ENCODE measurements around the gene BHLHE41.

BHLHE41 gene

DNA sequence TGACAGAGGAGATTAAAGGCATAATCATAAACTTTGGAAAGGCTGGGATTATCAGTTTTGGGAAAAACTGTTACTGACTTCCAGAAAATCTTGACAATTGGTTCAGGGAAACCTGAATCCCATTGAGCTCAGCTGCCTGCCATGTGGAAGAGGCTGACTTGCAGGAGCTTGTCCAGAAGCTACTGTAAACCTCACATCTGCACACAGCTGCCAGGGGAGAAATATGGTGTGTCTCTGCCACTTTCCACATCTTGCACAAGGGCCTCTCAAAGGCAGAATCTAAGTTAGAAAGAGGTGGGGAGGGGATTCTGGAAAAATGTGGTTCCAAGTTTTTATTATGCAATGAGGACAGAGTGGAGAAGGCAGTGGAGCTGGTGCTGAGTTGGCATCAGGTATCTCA lies 8.7 kb upstream of the BHLHE41 start:
- no peak for DNase-seq

DNA sequence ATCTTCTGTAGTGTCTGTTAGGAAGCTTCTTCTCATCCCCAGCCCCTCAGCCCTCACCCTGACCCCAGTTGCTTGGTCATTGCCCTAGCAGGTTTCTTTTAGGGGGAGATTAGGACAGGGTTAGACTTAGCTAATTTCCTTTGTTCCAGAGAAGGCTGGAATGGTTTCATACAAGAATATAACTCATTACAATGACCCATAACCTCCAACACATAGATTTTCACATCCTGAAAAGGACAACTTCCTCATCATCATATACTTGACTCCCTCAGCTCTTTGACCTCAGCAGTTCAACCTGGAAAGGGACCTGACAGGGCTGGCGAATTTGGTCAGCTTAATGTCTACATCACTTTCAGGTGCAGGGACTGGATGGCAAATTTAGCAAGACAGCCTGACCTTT lies 8.0 kb upstream of the BHLHE41 start:
- no peak for DNase-seq

DNA sequence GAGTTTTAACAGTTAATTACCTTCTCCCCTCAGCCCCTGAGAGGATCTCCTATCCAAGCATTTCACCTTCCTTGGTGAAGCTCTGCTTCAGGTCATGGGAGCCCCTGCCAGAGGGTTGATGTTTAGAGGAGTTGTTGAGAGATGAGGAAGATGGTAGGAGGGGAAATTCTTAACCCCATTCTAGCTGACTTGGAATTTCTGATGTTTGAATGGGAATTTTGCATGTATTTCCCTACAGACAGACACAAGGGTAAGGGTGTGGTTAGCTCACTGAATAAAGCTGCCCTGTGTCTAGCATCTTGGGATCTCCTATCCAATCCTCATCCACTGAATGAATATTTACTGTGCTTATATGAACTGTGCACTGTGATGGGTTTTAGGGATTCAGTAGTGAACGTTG lies 7.1 kb upstream of the BHLHE41 start:
- no peak for DNase-seq

- DNase-seq = no peak
Observed at GRCh38 chr12:26130728-26131127, 5.9 kb upstream of the BHLHE41 start.

- no peak for DNase-seq
Observed at GRCh38 chr12:26128168-26128567, 3.3 kb upstream of the BHLHE41 start.

DNA sequence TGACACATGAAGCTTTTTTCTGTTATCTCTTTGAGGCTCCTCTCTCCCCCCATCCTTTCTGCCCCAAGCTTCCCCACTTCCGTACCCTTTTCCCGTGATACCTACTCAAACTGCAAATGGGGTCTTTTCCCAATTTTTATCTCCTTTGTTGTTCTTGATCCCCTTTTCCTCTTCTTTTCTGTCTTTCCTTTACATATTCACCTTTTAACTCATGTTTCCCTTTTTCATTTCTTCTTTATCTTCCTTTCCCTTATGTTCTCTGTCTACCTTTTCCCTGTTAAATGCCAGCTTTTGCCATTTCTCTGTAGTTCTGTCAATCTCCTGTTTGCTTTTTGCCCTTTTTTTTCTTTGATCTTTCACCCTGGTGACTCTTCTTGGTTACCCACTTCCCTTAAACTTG lies 2.6 kb upstream of the BHLHE41 start:
- no peak for DNase-seq

GRCh38 chr12:26126340-26127284 lies 1.8 kb upstream of the BHLHE41 start:
- DNase-seq = peak; percentile 43 to 65

- peak; percentile 48 to 72 for DNase-seq
Observed at GRCh38 chr12:26125400-26126339, 833 bp upstream of the BHLHE41 start.

GRCh38 chr12:26123482-26123980 lies 1.3 kb downstream of the BHLHE41 start:
- no peak for DNase-seq

DNA sequence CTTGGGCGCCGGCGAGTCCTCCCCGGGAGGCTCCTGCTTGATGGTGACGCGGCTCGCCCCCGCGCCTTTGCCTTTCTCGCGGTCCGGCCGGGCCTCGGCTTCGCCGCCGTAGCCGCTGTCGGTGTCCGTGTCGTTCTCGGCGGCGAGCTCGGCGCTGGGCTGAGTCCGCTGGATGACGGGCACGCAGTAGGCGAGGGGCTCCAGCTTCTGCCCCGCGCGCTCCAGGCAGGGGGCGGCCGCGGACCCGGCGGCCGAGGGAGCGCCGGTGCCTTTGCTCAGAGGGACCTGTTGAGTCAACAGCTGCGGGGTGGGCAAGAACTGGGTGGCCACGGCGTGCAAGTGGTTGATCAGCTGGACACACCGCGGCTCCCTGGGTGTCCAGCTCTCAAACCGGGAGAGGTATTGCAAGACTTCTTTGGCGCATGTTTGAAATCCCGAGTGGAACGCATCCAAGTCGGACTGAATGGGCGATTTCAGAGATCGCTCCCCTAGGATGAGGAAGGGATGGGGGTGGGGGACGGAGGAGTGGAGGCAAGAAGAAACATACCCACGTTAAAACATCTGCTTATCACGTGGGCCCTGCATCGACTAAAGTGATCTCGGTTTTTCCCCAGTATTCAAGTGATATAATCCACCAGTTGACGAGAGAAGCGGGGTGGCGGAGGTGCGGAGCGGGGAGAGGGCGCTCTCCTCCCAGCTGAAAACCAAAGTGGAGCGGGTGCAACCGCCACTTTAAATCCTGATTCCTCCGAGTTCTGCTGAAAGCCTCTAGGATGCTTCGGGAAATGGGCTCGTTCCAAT lies 2.0 kb downstream of the BHLHE41 start:
- DNase-seq = peak in 1 of 2 experiments; percentile 37

GRCh38 chr12:26122061-26122680 lies 2.7 kb downstream of the BHLHE41 start:
- peak; percentile 11 to 37 for DNase-seq

DNA sequence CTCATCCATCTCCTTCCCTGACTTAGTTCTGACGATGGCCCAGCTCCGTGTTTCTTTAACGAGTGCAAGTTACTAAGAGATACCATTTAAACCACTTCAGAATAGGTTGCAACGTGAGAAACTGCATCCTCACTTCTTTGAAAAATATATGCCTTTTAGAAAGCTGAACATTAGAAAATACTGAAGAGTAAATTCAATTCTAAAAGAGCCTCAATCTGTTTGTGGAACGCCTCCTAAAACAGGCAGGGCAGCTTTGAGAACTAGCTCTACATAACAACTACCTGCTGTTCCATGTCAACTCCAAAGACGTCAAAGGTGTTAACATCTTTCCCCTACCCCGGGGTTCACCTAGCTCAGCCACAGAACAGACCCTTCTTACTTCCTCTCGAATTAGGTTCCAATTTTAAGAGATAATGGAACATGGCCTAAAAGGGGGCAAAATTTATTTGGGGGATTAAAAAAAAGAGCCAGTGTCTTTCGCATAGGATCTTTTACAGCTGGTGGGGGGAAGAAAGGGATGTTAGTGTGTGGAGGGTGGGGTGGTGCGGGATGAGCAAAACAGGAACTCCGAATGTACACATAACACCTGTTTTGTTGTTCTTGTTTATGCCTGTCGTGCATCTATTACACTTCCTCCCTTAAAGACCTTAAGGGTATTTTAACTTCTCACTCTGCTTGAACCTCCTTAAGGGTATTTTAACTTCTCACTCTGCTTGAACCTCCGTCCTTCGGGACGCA lies 3.3 kb downstream of the BHLHE41 start:
- no peak for DNase-seq

DNA sequence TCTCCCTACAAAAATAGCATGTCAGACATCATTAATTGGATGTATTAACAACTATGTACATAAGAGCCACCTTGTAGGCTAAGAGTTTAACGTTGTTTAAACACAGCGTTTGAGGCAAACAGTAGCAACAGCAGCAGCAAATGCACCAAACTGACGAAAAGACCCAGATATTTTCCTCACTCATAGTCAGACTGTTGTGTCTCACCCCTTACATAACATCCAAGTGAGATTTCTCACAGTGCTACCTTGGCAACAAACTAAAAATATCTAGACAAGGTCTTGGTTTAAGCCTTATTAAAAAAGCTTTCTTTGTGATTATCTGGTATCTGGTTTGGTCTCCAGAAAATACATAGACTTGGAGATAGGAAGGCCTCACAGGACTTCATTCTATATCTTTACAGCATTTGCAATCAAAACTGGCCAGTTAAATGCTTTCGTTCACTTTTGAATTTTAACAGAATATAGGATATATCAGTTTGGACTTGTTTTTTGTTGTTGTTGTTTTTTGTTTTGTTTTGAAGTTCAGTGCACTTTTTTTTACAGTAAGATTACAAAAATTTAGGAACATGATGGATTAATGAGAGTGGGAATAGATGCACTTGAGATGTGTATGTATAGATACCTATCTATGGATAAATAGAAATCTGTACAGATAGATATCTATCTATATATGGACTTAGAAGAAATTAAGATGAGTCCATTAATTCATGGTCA lies 4.1 kb downstream of the BHLHE41 start:
- no peak for DNase-seq

DNA sequence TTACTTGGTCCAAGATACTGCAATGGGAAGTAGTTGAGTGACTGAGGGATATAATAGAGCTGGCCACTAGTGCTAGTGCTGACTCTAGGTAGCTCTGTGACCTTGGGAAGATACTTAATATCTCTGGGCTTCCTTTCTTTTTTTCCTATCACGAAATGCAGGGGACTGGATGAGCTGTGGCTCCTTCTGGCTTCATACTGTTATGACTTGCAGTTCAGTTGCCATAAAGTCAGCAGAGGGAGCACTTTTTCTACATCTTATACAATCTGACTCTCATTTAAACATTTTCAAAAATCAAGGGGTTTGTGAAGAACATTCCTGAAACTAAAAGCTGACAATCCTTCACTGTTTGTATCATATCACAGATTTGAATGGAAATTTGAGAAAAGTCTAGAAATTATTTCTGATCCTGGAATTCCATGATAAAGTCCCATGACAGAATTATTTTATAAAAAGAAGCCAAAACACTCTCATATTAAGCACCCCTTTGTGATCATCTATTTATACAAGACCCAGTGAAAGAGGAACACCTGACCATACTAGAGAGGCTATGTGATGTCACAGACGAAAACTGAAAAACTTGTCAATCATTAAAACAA lies 5.3 kb downstream of the BHLHE41 start:
- DNase-seq = peak; percentile 8 to 35

- DNase-seq = no peak
Observed at GRCh38 chr12:26118308-26118707, 6.5 kb downstream of the BHLHE41 start.

DNA sequence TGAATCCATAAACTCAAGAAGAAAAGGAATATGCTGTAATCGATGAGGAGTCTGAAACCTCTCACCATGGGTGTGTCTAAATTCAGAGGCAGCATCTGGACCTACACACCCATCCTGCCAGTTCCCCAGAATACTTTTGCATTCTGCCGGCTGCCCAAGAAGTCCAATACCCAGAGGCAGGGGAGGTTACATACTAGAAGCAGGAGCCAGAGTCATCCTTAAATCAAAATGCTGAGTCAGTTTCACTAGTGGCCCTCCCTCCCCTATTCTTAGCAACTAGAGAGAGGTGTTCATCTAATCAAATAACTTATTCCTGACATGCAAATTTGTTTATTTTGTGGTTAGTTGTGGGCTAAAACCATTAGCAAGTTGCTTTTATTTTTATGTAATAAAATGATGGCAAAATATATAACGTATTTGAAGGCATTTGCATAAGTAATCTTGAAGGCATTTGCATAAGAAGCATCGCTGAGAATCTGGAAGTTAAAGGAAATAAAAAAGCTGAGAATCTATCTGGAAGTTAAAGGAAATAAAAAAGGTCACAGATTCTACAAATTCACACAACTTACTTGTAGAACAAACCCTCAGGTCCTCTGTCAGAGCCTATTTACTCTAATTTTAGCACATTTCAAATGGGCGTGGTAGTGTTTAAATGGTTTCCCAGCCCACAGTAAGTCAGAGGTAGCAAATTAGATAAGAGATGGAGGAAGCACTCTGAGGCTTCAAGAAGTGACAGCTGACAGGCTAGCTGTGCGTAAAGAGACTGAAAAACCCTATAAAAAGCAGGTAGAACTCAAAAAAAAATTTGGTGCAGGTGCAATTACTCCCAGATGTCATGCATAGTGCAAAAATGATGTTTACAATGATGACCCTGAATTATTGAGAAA lies 7.8 kb downstream of the BHLHE41 start:
- no peak for DNase-seq

- DNase-seq = no peak
Observed at GRCh38 chr12:26114720-26115401, 10.0 kb downstream of the BHLHE41 start.
